Nephron progenitor cell (in vitro differentiated cells): ENCODE measurements around the gene MT3.
A peak's percentile ranks its signal among the peaks of the same experiment; 100 is the strongest.

ENCODE experiments used
- DNase-seq: peaks from one replicate; pipeline ENCODE4 v3.0.0; 2021
- H3K27ac Mint-ChIP-seq: 2 replicates; pipeline ENCODE4 v1.8.0; 2021; ENCODE audit warnings: mild to moderate bottlenecking, moderate library complexity, mixed read lengths
- H3K27me3 Mint-ChIP-seq: 2 replicates; pipeline ENCODE4 v1.8.0; 2021; ENCODE audit warnings: mild to moderate bottlenecking, low read depth, mixed read lengths; ENCODE audit not compliant: poor library complexity
- H3K36me3 Mint-ChIP-seq: 2 replicates; pipeline ENCODE4 v1.8.0; 2021; ENCODE audit warnings: low read depth, mixed read lengths
- H3K4me1 Mint-ChIP-seq: 2 replicates; pipeline ENCODE4 v1.8.0; 2021; ENCODE audit warnings: mixed read lengths
- H3K4me3 Mint-ChIP-seq: 2 replicates; pipeline ENCODE4 v1.8.0; 2021; ENCODE audit warnings: mild to moderate bottlenecking, moderate library complexity, mixed read lengths
- H3K9me3 Mint-ChIP-seq: 2 replicates; pipeline ENCODE4 v1.8.0; 2021; ENCODE audit warnings: mild to moderate bottlenecking, moderate library complexity, mixed read lengths
- CTCF ChIP-seq: fragments of 200-600 bp; sonication (generic); IDR thresholded peaks from 2 replicates; pipeline ENCODE4 v1.5.0; 2021; ENCODE audit warnings: antibody characterized with exemption

MT3 gene

GRCh38 chr16:56633535-56633934 lies 44.2 kb downstream of the MT3 start:
- H3K4me1 Mint-ChIP-seq, result peaks cover 14% of the 10 kb centered on the region
- peaks cover 100% of the 10 kb centered on the region for H3K27me3 Mint-ChIP-seq
- H3K27ac Mint-ChIP-seq, result no peak overlapping the region
- no peak overlapping the region for H3K4me3 Mint-ChIP-seq
- no peak for DNase-seq
- no peaks in the 10 kb centered on the region for H3K36me3 Mint-ChIP-seq
- no peak for TF ChIP-seq CTCF
- H3K9me3 Mint-ChIP-seq, result no peaks in the 10 kb centered on the region

- TF ChIP-seq CTCF, result no peak
- Mint-ChIP-seq H3K4me1 (peaks cover 14% of the 10 kb centered on the region), H3K27me3 (peaks cover 100% of the 10 kb centered on the region), H3K9me3 (no peaks in the 10 kb centered on the region), H3K27ac (no peak overlapping the region), H3K4me3 (peak overlapping the region; percentile 44), H3K36me3 (no peaks in the 10 kb centered on the region)
- DNase-seq, result no peak
These were observed 45.5 kb downstream of the MT3 start for GRCh38 chr16:56634715-56635440.

GRCh38 chr16:56635441-56635967 lies 46.2 kb downstream of the MT3 start:
- Mint-ChIP-seq H3K9me3 (no peaks in the 10 kb centered on the region), H3K4me1 (peaks cover 19% of the 10 kb centered on the region), H3K27ac (no peak overlapping the region), H3K36me3 (no peaks in the 10 kb centered on the region), H3K4me3 (no peak overlapping the region), H3K27me3 (peaks cover 100% of the 10 kb centered on the region)
- DNase-seq, result no peak
- no peak for TF ChIP-seq CTCF

- no peak overlapping the region for H3K4me3 Mint-ChIP-seq
- no peaks in the 10 kb centered on the region for H3K9me3 Mint-ChIP-seq
- no peak overlapping the region for H3K27ac Mint-ChIP-seq
- H3K36me3 Mint-ChIP-seq, result no peaks in the 10 kb centered on the region
- peaks cover 100% of the 10 kb centered on the region for H3K27me3 Mint-ChIP-seq
- H3K4me1 Mint-ChIP-seq, result peaks cover 22% of the 10 kb centered on the region
- no peak for DNase-seq
- TF ChIP-seq CTCF, result no peak
These were observed 47.5 kb downstream of the MT3 start for GRCh38 chr16:56636616-56637413.

GRCh38 chr16:56637814-56638750 lies 48.8 kb downstream of the MT3 start, which contains the start of gene MT1A:
Gene MT1A (plus strand): TSS chr16:56638666. CDS start chr16:56638739, 73 bp downstream.
- Mint-ChIP-seq H3K4me3 (peak within 1 kb of the TSS; percentile 77), H3K27me3 (peaks cover 100% of the 10 kb centered on the region), H3K9me3 (no peaks in the 10 kb centered on the region), H3K36me3 (no peaks in the 10 kb centered on the region), H3K27ac (no peak within 1 kb of the TSS), H3K4me1 (peaks cover 16% of the 10 kb centered on the region)
- peak; percentile 78 for DNase-seq
- no peak for TF ChIP-seq CTCF
